ENCODE results near the gene CENPVL3. TPM values are rescaled to one million over a fixed set of nuclear protein-coding genes. Genes with fewer than 3 reads are reported as not detected.
"Not testable (repeated sequence)": the region's sequence is repeated elsewhere in the genome, so short reads cannot be mapped to it uniquely, and the experiment has no call there.

The CENPVL3 gene
- total RNA-seq, 2 donors from 2014 or later: 2.4 to 3.5 TPM

DNA sequence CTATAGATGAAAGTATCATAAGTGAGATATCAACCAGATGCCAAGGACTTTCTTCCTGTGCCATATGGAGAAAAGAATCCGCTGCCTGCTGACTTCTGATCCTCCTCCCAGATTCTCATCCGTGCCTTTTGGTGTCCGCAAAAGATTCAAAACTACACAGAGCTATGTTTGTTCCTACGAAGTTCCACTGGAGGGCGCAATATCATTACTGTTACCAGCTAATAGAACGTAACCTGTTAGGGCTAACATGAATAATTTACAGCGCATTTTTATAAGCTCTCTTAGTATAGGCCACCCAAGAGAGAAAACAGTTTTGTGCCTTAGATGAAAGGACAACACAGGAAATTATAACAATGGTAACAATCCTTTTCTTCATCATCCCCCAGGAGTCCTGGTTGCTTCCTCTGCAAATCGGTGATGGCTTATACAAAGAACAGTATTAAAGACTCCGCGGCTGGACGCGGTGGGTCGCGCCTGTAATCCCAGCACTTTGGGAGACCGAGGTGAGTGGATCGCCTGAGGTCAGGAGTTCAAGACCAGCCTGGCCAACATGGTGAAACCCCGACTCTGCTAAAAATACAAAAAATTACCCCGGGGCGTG is 22.8 kb upstream of the CENPVL3 start:
- Histone ChIP-seq H3K27ac (ENCODE audit: low read depth, low read length) (no peak overlapping the region), H3K9me3 (ENCODE audit: control insufficient read depth, low read length) (no peaks in the 10 kb centered on the region), H3K4me1 (ENCODE audit: control insufficient read depth, insufficient read depth, low read length) (no peaks in the 10 kb centered on the region), H3K36me3 (ENCODE audit: control insufficient read depth, insufficient read depth, low read length) (no peaks in the 10 kb centered on the region), H3K9ac (ENCODE audit: extremely low read depth, low read length, poor library complexity, severe bottlenecking) (no peak overlapping the region), H3K27me3 (ENCODE audit: control insufficient read depth, insufficient read depth, low read length, poor library complexity, severe bottlenecking) (no peaks in the 10 kb centered on the region), H3K4me3 (ENCODE audit: low read length) (no peak overlapping the region)
- WGBS, 2 experiments (ENCODE audit: insufficient coverage in 1 of 2, insufficient read length in 1 of 2): 48 to 65% methylated on average over 14 to 19 of the region's 19 CpGs
- TF ChIP-seq, protein P1, sequence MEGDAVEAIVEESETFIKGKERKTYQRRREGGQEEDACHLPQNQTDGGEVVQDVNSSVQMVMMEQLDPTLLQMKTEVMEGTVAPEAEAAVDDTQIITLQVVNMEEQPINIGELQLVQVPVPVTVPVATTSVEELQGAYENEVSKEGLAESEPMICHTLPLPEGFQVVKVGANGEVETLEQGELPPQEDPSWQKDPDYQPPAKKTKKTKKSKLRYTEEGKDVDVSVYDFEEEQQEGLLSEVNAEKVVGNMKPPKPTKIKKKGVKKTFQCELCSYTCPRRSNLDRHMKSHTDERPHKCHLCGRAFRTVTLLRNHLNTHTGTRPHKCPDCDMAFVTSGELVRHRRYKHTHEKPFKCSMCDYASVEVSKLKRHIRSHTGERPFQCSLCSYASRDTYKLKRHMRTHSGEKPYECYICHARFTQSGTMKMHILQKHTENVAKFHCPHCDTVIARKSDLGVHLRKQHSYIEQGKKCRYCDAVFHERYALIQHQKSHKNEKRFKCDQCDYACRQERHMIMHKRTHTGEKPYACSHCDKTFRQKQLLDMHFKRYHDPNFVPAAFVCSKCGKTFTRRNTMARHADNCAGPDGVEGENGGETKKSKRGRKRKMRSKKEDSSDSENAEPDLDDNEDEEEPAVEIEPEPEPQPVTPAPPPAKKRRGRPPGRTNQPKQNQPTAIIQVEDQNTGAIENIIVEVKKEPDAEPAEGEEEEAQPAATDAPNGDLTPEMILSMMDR (conservative IDR thresholded peaks at IDR 0.05): peak; percentile 76
- DNase-seq: peak; percentile 53
- Mint-ChIP-seq H3K4me1 (no peaks in the 10 kb centered on the region), H3K36me3 (ENCODE audit: low read depth) (peaks cover 1% of the 10 kb centered on the region), H3K27me3 (ENCODE audit: insufficient read depth) (no peaks in the 10 kb centered on the region), H3K4me3 (no peak overlapping the region), H3K9me3 (peaks cover 57% of the 10 kb centered on the region), H3K27ac (no peak overlapping the region)

DNA sequence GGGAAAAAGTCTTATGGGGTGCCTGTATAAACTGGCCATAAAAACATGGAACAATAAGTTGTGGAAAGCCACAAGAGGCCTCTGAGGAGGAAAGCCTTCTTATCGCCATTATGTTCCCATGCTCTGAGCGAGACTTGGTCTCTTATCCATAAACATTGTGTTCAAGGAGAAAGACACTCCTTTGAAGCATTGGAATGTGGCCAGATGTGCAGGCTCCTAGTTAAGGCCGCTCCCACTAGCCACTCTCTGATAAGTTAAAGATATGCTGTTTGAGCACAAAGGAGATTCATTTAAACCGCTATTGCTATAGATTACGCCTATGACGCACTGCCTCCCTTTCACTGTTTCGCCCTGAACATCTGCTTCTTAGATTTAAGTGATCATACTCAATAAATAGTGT is 17.8 kb upstream of the CENPVL3 start:
- not testable (repeated sequence) for H3K4me3 ChIP-seq (ENCODE audit: low read length); H3K36me3 ChIP-seq (ENCODE audit: control insufficient read depth, insufficient read depth, low read length); H3K9me3 ChIP-seq (ENCODE audit: control insufficient read depth, low read length); H3K4me1 Mint-ChIP-seq; DNase-seq; H3K9ac ChIP-seq (ENCODE audit: extremely low read depth, low read length, poor library complexity, severe bottlenecking); H3K27ac Mint-ChIP-seq; H3K4me1 ChIP-seq (ENCODE audit: control insufficient read depth, insufficient read depth, low read length); H3K27me3 Mint-ChIP-seq (ENCODE audit: insufficient read depth); H3K36me3 Mint-ChIP-seq (ENCODE audit: low read depth); H3K4me3 Mint-ChIP-seq; H3K27me3 ChIP-seq (ENCODE audit: control insufficient read depth, insufficient read depth, low read length, poor library complexity, severe bottlenecking); H3K27ac ChIP-seq (ENCODE audit: low read depth, low read length)
- WGBS, 2 experiments (ENCODE audit: insufficient coverage in 1 of 2, insufficient read length in 1 of 2): 96% methylated on average over 5 of the region's 7 CpGs; no CpG with 5 or more reads in 1 of the 2 experiments
- peaks cover 41% of the 10 kb centered on the region for H3K9me3 Mint-ChIP-seq

DNA sequence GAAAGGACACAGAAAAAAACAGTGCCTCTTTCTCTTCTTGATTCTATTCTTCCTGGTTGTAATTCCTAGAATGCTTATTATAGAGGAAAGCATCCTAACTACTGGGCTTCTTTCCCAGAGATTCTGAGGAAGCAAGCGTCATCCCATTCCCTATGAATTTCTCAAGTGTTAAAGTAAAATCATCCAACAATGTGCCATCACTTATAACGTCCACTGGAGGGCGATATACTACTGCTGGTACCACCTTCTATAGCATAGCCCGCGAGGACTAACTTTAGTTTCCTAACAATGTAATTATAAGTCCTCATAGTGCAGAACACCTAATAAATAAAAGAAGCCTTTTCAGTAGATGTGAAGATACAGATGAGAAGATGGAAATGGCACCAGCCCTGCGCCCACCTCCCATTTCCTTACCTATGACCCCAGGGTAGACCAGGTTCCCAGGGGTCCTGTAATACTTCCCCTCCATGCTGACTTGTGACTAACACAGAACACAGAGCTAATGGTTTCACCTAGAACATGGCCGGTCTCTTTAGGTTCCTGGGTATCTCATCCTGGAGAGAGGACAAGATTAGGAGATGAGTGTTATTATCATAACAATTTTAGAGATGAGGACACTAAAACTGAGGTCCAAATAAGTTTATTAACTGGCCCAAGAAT is 4.2 kb downstream of the CENPVL3 start:
- H3K4me3 Mint-ChIP-seq: no peak overlapping the region
- no peaks in the 10 kb centered on the region for H3K4me1 ChIP-seq (ENCODE audit: control insufficient read depth, insufficient read depth, low read length)
- no peak overlapping the region for H3K27ac ChIP-seq (ENCODE audit: low read depth, low read length)
- H3K36me3 Mint-ChIP-seq (ENCODE audit: low read depth): no peaks in the 10 kb centered on the region
- H3K9me3 ChIP-seq (ENCODE audit: control insufficient read depth, low read length): no peaks in the 10 kb centered on the region
- no peak overlapping the region for H3K4me3 ChIP-seq (ENCODE audit: low read length)
- peak; percentile 50 for DNase-seq
- H3K27ac Mint-ChIP-seq: no peak overlapping the region
- H3K9ac ChIP-seq (ENCODE audit: extremely low read depth, low read length, poor library complexity, severe bottlenecking): no peak overlapping the region
- no peaks in the 10 kb centered on the region for H3K4me1 Mint-ChIP-seq
- H3K27me3 ChIP-seq (ENCODE audit: control insufficient read depth, insufficient read depth, low read length, poor library complexity, severe bottlenecking): peaks cover 23% of the 10 kb centered on the region
- peaks cover 45% of the 10 kb centered on the region for H3K9me3 Mint-ChIP-seq
- WGBS, 2 experiments (ENCODE audit: insufficient coverage in 1 of 2, insufficient read length in 1 of 2): 15% methylated on average over 7 of the region's 7 CpGs; no CpG with 5 or more reads in 1 of the 2 experiments
- H3K36me3 ChIP-seq (ENCODE audit: control insufficient read depth, insufficient read depth, low read length): no peaks in the 10 kb centered on the region
- TF ChIP-seq, protein P1 (conservative IDR thresholded peaks at IDR 0.05): peak; percentile 79
- peaks cover 32% of the 10 kb centered on the region for H3K27me3 Mint-ChIP-seq (ENCODE audit: insufficient read depth)
